ENCODE data around the gene DISP2.
A peak's percentile ranks its signal among the peaks of the same experiment; 100 is the strongest.

The DISP2 gene

DNA sequence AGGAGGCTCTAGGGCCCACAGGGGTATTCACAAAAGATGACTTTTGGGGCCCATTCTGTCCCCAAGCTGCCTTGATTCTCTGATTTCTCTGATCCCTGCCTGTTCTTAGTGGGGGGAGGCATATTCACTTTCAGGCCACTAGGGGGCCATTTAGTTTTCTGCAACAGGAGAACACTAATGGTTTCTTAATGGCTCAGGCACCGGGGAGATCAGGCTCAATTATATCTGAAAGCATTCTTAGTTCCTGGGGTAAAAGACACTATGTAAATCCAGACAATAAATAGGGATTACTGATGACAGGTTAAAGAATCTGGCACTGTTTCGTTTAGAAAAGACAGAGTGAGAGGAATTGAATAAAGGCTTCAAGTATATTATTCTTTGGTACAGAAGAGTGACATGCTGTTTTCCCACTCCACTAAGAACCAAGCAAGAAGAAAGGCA is 37.1 kb upstream of the DISP2 start:
- TF ChIP-seq CTCF (conservative IDR thresholded peaks at IDR 0.05; ENCODE audit: low read depth), result peak; percentile 97
- POLR2A ChIA-PET (ENCODE audit: low non-redundant PET), result no interaction called here

DNA sequence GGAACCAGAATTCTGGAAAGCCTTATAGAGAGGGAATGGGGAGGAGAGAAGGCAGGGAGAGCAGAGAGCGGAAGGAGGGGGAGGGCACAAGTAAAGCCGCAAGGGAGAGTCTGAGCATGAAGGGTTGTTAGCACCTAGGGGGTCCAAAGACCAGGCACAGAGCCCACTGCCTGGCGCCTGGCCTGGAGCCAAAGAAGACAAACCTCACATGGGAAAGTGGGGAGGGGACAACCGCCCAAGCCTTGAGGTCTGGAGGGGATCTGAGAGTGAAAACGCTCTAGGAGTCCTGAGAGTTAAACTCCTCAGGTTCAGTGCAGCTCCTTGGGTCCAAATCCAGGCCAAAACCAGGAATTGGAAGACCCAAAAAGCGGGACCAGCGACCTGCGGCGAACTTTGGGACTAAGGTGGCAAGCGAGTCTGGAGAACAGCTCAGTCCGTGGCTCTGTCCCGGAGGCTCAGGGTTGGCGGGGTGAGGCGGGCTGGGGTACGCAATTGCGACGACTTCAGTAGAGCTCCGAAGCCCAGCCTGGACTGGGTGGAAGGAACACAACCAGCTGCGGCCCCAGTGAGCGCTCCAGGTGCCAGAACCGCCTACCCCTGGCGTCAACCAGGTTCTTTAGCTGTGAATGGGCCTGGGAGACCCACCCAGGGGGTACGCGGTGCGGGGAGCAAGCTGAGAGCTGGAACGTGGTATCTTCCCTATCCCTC is 35.3 kb upstream of the DISP2 start:
- CTCF ChIA-PET, result interaction anchor here (0.6 to 2.6 kb wide), 7 partner anchors 9 to 105 kb away, joined by 3 to 14 read pairs (median 4); no protein-coding TSS in a partner anchor
- no peak for DNase-seq (ENCODE audit: low spot score)
- POLR2A ChIA-PET (ENCODE audit: low non-redundant PET), result interaction anchor here (1.1 kb wide), 1 partner anchor 19 kb away, joined by 3 read pairs; no protein-coding TSS in a partner anchor

More for the DNA sequence above, 37.1 kb upstream of the DISP2 start:
- H3K27ac ChIP-seq, result no peak overlapping the region
- DNase-seq (ENCODE audit: low spot score), result peak; percentile 80
- CTCF ChIA-PET, result interaction anchor here (0.6 to 3.7 kb wide), 13 partner anchors 11 to 467 kb away, joined by 3 to 34 read pairs (median 4); partner anchors contain the start of gene PLCB2

DNA sequence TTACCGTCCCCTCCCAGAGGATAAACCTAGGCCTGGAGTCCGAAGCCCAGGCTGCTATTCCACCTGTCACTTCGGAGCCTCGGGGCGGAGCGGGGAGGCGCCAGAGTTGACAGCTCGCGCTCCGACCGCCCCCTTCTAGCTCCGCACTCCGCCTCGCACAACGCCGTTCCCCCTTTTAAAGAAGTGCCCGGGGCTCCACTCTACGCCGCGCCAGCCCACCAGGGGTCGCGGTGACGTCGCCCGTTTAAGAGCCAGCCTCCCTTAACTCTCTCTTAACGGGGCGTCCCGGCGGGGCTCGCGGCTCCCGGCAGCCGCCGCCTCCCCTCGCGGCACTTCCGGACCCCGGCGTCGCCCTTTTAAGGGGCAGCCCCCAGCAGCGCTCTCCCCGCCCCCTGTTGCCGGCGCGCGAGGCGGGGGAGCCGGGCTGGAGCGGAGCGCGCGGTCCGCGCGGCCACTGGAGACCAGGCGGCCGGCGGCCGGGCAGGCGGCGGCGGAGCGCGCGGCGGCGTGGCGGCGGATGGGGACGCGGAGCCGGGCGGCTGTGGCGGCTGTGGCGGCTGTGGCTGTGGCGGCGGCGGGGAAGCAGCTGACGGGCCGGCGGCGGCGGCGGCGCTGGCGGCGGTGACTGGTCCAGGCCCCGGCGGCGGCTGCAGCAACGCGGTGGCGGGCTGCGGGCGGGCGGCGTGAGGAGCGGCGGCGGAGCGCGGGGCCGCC is 34.6 kb upstream of the DISP2 start, which contains the start of gene INAFM2:
INAFM2 (plus strand) TSS at position 454 of the 714 bp plus-strand sequence. CDS start 364 bp downstream, outside the sequence.
- TF ChIP-seq CTCF (conservative IDR thresholded peaks at IDR 0.05; ENCODE audit: low read depth), result no peak; the same call in 1 of the 2 replicates
- CTCF ChIA-PET, result interaction anchor here (0.8 to 1.9 kb wide), 2 partner anchors 15 to 21 kb away, joined by 4 to 14 read pairs; no protein-coding TSS in a partner anchor
- POLR2A ChIA-PET (ENCODE audit: low non-redundant PET), result interaction anchor here (1.1 kb wide), 1 partner anchor 20 kb away, joined by 3 read pairs; no protein-coding TSS in a partner anchor
- DNase-seq (ENCODE audit: low spot score), result peak; percentile 90
- H3K27ac ChIP-seq, result peak within 1 kb of the TSS; percentile 69

More for the DNA sequence above, 35.3 kb upstream of the DISP2 start:
- peak overlapping the region; percentile 69 for H3K27ac ChIP-seq
- no peak for TF ChIP-seq CTCF (conservative IDR thresholded peaks at IDR 0.05; ENCODE audit: low read depth)

DNA sequence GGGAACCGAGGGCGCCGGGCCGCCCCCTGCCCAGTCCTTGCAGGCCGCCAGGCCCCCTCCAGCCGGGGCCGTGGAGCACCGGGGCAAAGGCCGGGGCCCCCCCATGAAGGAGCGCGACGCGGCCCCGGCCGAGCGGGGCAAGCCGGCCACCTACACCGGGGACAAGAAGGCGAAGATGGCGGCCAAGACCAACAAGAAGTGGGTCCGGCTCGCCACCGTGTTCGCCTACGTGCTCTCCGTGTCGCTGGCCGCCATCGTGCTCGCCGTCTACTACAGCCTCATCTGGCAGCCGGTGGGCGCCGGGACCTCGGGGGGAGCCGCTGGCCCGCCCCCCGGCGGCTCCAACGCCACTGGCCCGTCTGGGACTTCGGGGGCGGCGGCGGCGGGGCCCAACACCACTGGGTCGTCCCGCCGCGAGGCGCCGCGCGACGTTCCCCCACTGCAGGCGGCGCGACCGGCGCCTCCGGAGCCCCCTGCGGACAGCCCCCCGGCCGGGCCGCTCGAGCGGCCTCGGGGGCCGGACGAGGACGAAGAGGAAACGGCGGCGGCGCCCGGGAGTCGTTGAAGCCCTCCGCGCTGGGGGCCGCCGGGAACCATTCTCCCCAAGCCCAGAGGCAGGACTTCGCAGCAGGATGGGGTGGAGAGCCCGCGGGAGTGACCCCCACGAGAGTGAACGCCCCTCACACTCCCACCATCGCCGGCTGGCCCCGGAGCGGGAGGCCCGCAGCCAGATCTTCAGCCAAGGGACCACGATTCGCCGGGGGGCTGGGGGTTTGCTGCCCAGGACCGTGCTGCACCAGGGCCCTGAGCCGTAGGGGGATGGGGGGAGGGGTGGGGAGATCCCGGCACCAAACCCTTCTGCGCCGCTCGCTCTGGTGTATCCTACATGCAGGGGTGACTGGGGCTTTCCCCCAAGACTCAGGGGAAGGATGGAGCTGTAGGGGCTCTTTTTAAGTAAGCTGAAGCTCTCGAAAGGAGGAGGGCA is 33.8 kb upstream of the DISP2 start:
- peak overlapping the region; percentile 69 for H3K27ac ChIP-seq
- ChIA-PET CTCF (interaction anchor here (0.8 to 1.9 kb wide), 3 partner anchors 13 to 15 kb away, joined by 4 to 14 read pairs (median 5); no protein-coding TSS in a partner anchor), POLR2A (ENCODE audit: low non-redundant PET) (interaction anchor here (0.6 to 0.7 kb wide), 2 partner anchors 12 to 294 kb away, joined by 3 to 5 read pairs; no protein-coding TSS in a partner anchor)
- peak; percentile 46 for DNase-seq (ENCODE audit: low spot score)
- no peak for TF ChIP-seq CTCF (conservative IDR thresholded peaks at IDR 0.05; ENCODE audit: low read depth)

- DNase-seq (ENCODE audit: low spot score), result no peak
- POLR2A ChIA-PET (ENCODE audit: low non-redundant PET), result interaction anchor here (0.6 to 0.7 kb wide), 2 partner anchors 12 to 293 kb away, joined by 3 to 5 read pairs; no protein-coding TSS in a partner anchor
- TF ChIP-seq CTCF (conservative IDR thresholded peaks at IDR 0.05; ENCODE audit: low read depth), result no peak
- CTCF ChIA-PET, result interaction anchor here (0.5 to 1.3 kb wide), 5 partner anchors 12 to 671 kb away, joined by 3 to 5 read pairs (median 4); no protein-coding TSS in a partner anchor
- H3K27ac ChIP-seq, result no peak overlapping the region
Observed at GRCh38 chr15:40325188-40325587, 32.8 kb upstream of the DISP2 start.
